WERI-Rb-1 (cell line): ENCODE data around the gene KRTAP21-1.
"Not testable (repeated sequence)": the region's sequence is repeated elsewhere in the genome, so short reads cannot be mapped to it uniquely, and the experiment has no call there.

Experiments used
- DNase-seq: peaks from one replicate; pipeline ENCODE4 v3.0.0-alpha.2; 2020
- H3K27ac ChIP-seq: fragments of 250-450 bp; sonication (Bioruptor Pico); 2 replicates; pipeline ENCODE4 v1.5.1; 2020; ENCODE audit warnings: mild to moderate bottlenecking, moderate library complexity
- H3K27me3 ChIP-seq: fragments of 250-450 bp; sonication (Bioruptor Pico); 2 replicates; pipeline ENCODE4 v1.5.1; 2021; ENCODE audit warnings: mild to moderate bottlenecking, low read depth, moderate library complexity; ENCODE audit not compliant: insufficient read depth, severe bottlenecking
- H3K36me3 ChIP-seq: fragments of 250-450 bp; sonication (Bioruptor Pico); 2 replicates; pipeline ENCODE4 v1.5.1; 2020; ENCODE audit warnings: mild to moderate bottlenecking, moderate library complexity
- H3K4me3 ChIP-seq: 2 replicates; pipeline ENCODE4 v1.5.1; 2011; ENCODE audit warnings: low read depth, mild to moderate bottlenecking, control low read depth, low read length
- H3K9me3 ChIP-seq: fragments of 250-450 bp; sonication (Bioruptor Pico); 2 replicates; pipeline ENCODE4 v1.5.1; 2021; ENCODE audit warnings: mild to moderate bottlenecking, moderate library complexity; ENCODE audit not compliant: severe bottlenecking
- TF ChIP-seq, protein P1 (sequence below): IDR thresholded peaks from 2 replicates; pipeline ENCODE4 v1.5.1; 2011; ENCODE audit warnings: low read depth, mild to moderate bottlenecking, control low read depth, inconsistent platforms, low read length

The KRTAP21-1 gene

DNA sequence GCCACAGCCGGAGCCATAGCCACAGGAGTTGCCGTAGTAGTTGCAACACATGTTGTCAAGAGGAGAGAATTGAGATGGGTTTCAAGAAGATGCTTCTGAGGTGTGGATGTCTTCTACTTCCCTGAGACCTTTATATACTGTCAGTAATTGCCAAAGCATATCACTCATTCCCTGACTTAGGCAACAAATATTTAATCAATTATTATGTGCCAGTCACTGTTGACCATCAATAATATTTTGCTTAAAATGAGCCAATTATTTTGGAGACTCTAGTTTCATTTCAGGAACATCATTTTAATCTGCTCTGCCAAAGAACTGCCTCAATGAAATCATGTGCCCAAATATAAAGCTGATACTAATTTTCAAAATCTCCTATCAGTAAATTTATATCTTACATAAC lies at the start of gene KRTAP21-1:
TSS of gene KRTAP21-1 (minus strand) at position 101 of the 400 bp plus-strand sequence. CDS start at position 51, 50 bp downstream.
- peaks cover 84% of the 10 kb centered on the region for H3K27me3 ChIP-seq
- not testable (repeated sequence) for H3K4me3 ChIP-seq, H3K9me3 ChIP-seq, H3K27ac ChIP-seq, H3K36me3 ChIP-seq, DNase-seq

GRCh38 chr21:30800605-30801004 lies 45.4 kb upstream of the KRTAP21-1 start:
- TF ChIP-seq, protein P1, sequence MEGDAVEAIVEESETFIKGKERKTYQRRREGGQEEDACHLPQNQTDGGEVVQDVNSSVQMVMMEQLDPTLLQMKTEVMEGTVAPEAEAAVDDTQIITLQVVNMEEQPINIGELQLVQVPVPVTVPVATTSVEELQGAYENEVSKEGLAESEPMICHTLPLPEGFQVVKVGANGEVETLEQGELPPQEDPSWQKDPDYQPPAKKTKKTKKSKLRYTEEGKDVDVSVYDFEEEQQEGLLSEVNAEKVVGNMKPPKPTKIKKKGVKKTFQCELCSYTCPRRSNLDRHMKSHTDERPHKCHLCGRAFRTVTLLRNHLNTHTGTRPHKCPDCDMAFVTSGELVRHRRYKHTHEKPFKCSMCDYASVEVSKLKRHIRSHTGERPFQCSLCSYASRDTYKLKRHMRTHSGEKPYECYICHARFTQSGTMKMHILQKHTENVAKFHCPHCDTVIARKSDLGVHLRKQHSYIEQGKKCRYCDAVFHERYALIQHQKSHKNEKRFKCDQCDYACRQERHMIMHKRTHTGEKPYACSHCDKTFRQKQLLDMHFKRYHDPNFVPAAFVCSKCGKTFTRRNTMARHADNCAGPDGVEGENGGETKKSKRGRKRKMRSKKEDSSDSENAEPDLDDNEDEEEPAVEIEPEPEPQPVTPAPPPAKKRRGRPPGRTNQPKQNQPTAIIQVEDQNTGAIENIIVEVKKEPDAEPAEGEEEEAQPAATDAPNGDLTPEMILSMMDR: no peak
- Histone ChIP-seq H3K36me3 (no peaks in the 10 kb centered on the region), H3K4me3 (no peak overlapping the region), H3K27ac (no peak overlapping the region), H3K27me3 (peaks cover 74% of the 10 kb centered on the region), H3K9me3 (peaks cover 2% of the 10 kb centered on the region)
- no peak for DNase-seq

DNA sequence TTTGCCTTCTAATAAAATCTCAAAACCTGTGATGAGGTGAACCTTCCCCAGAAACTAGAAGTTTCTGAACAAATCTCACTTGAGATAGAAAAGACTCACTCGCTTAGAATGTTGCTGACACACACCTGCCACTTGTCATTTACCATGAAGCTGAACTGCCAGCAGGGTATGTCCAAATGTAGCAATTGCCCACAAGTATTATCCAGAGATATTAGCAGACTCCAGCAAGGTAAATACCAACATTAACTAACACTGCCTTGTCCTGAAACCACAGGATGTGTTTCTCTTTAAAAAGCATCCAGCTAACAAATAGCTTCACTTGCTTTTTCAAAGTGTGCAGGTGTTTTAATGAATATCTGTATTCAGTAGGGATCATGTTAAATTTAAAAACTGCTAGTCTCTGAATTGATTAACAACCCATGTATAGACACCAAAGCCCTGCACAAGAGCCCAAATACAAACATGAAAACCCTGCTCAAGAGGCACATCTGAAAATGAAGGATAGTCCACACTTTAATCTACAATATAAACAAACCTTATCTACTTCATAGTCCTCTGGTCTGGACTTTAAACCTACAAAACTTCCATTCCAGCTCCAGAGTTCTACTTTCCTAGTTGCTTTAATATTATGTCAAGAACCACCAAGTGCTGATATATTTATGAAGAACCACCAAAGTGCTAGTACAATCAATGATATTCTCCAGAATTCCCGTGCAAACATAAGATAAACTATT lies 38.5 kb upstream of the KRTAP21-1 start:
- TF ChIP-seq, protein P1: no peak
- Histone ChIP-seq H3K27ac (no peak overlapping the region), H3K4me3 (no peak overlapping the region), H3K27me3 (peaks cover 85% of the 10 kb centered on the region), H3K9me3 (no peaks in the 10 kb centered on the region), H3K36me3 (no peaks in the 10 kb centered on the region)
- DNase-seq: no peak

- Histone ChIP-seq H3K27me3 (peaks cover 64% of the 10 kb centered on the region), H3K27ac (no peak overlapping the region), H3K9me3 (peaks cover 3% of the 10 kb centered on the region), H3K36me3 (no peaks in the 10 kb centered on the region), H3K4me3 (no peak overlapping the region)
- TF ChIP-seq, protein P1: no peak
- DNase-seq: no peak
Measured at GRCh38 chr21:30779249-30779648, 24.0 kb upstream of the KRTAP21-1 start.

DNA sequence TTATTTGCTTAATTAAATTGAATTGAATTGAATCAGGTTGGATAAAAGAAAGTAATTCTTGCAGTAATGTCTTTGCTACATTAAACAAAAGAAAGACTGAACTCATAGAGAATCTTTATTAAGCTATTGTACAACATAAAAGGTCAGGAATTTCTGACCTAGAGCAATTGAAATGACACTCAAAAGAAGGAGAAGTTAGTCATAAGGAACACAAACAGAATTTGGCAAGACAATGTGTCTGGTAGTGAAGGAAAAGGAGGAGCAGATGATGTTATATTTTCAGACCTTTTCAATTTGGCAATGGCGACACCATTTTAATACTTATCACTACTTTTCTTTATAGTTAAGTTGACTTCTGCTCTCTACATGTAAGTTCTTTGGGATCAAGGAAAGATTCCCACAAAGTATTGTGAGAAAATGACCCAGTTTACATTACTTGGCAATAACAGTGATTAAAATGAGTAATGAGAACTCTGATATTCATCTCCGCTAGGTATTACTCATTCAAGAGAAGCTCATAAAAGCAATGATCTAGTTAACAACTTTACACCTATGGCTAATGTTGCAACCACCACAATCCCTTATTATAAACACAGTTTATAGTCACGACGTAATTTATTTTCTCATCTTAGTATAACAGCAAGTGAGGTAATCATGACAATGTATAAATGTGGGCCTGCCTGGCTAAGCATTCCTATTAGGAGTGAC lies 14.7 kb upstream of the KRTAP21-1 start:
- Histone ChIP-seq H3K36me3 (no peaks in the 10 kb centered on the region), H3K27me3 (peaks cover 59% of the 10 kb centered on the region), H3K27ac (no peak overlapping the region), H3K4me3 (no peak overlapping the region), H3K9me3 (peaks cover 2% of the 10 kb centered on the region)
- DNase-seq: no peak
- TF ChIP-seq, protein P1: no peak

GRCh38 chr21:30760776-30761175 lies 5.5 kb upstream of the KRTAP21-1 start:
- Histone ChIP-seq H3K27me3 (peaks cover 77% of the 10 kb centered on the region), H3K36me3 (no peaks in the 10 kb centered on the region), H3K4me3 (no peak overlapping the region), H3K9me3 (no peaks in the 10 kb centered on the region), H3K27ac (no peak overlapping the region)
- TF ChIP-seq, protein P1: no peak
- DNase-seq: no peak
